GM18502 (cell line): ENCODE results near the gene U2AF1.
"Not testable (repeated sequence)": the region's sequence is repeated elsewhere in the genome, so short reads cannot be mapped to it uniquely, and the experiment has no call there.

Source experiments
- ATAC-seq: cut with Tn5 transposase; IDR thresholded peaks from one replicate; pipeline ENCODE4 v1.9.1; 2021; ENCODE audit warnings: mild to moderate bottlenecking; ENCODE audit not compliant: unreplicated experiment, poor library complexity

Gene U2AF1

GRCh38 chr21:43106965-43107793 is at the start of gene U2AF1:
Gene U2AF1 (minus strand): TSS chr21:43107570. CDS start chr21:43107494, 76 bp downstream.
- peak; percentile 79 for ATAC-seq

DNA sequence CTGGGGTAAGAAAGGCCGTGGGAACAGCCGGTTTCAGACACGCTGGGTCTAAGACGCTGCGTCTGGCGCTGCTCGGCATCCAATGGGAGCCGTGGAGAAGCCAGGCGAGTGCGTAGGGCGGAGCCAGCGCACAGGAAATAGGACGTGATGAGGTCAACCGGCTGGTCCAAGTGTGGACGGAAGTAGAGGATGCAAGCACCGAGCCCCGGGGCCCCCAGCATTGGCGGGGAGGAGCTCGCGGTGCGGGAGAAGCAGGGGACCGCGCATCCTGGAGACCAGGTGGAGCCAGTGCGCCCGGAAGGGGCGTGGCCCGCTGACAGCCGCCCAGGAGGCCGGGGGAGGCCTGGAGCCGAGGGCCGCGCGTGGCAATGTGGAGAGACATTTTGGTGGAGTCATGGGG is 46.2 kb upstream of the U2AF1 start:
- ATAC-seq = not testable (repeated sequence)

GRCh38 chr21:43149344-43149743 is 42.0 kb upstream of the U2AF1 start:
- ATAC-seq = not testable (repeated sequence)

DNA sequence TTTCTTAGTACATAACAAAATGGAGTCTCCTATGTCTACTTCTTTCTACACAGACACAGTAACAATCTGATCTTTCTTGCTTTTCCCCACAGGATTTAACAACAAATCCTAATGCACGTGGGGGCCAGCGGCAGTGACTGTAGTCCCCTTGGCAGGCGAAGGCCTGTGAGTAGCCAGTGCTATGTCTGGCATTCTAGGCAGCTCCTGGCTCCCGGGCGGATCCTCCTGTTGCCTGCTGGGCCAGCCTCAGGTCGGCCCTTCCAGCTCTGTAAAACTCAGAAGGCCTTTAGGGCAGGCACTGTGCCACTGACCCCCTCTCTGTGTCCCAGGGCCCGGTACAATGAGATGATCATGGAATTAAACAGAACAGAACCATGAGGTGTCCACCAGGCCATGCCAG is 40.6 kb upstream of the U2AF1 start:
- not testable (repeated sequence) for ATAC-seq

GRCh38 chr21:43146637-43147036 is 39.3 kb upstream of the U2AF1 start:
- ATAC-seq = not testable (repeated sequence)

DNA sequence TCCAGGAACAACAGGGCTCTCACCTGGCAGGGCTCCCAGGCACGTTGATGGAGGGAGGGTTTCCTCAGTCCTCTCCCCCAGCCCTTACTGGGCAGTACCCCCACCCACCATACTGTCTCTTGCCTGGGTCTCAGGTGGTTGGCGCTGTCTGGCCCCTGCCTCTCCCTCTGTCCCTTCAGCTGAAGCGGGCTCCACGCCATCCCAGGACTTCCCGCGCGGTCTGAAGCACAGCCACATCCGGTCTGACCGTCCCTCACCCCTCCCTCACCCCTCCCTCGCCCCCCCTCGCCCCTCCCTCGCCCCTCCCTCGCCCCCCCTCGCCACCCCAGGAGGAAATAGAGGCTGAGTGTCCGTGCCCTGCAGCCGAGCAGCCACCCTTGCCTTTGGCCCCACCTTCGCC is 34.0 kb upstream of the U2AF1 start:
- ATAC-seq = not testable (repeated sequence)

DNA sequence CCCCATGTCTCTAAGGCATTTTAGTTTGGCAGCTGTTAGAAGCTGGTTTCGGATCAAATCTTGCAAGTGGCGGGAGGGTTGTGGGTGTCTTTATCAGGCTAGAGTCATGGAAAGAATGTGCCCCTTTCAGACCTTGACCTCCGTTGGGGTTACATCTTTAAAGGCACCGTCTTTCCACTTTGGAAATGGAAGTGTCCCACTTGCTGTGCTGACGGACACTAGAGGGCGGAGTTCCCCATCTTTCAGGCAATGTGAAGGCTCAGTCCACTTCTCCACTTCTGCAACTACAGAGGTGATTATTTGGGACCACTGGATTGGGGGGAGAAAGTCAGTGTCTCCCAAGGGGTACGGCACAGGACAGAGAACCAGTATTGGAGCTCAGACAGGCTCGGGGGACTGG is 31.6 kb upstream of the U2AF1 start:
- ATAC-seq = not testable (repeated sequence)

- ATAC-seq = not testable (repeated sequence)
These were observed 27.1 kb upstream of the U2AF1 start for GRCh38 chr21:43134520-43134919.

DNA sequence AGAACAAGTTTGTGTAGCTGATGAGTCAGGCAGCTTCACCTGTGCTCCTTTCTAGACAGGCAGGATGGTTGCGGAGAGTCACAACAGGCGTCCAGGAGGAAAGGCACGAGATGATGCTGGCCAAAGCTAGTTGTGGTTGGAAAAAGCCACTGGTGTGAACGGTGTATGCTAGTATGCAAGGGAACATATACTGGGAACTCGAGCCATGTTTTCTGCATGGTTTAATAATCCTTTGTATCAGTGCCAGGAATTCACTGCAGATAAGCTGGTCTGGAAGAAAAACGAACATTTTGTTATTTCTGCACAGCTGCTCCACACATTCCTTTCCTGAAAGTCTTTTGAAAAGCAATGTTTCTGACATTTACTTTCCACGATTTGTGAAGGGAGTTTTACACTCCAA is 22.7 kb upstream of the U2AF1 start:
- not testable (repeated sequence) for ATAC-seq

DNA sequence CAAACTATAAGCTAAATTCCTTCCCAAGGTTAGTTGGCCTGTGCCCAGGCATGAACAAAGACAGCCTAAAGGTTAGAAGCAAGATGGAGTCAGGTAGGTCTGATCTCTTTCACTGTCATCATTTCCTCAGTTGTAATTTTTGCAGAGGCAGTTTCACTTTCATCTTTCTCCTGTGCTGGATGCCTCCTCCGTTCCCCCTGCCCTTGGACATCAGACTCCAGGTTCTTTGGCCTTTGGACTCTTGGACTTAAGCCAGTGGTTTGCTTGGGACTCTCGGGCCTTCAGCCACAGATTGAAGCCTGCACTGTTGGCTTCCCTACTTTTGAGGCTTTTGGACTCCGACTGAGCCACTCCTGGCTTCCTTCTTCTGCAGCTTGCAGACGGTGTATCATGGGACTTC is 8.6 kb upstream of the U2AF1 start:
- ATAC-seq = not testable (repeated sequence)

DNA sequence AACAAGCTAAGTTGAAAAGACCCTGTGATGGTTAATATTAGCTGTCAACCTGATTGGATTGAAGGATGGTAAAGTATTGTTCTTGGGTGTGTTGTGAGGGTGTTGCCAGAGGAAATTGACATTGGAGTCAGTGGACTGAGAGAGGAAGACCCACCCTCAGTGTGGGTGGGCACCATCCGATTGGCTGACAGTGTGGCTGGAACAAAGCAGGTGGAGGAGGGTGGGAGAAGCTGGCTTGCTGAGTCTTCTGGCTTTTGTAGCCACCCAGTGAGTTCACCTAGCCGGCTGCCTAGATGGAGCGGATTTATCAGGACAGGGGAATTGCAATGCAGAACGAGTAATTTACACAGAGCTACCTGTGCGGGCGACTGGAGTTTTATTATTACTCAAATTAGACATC is 7.1 kb upstream of the U2AF1 start:
- ATAC-seq = not testable (repeated sequence)

DNA sequence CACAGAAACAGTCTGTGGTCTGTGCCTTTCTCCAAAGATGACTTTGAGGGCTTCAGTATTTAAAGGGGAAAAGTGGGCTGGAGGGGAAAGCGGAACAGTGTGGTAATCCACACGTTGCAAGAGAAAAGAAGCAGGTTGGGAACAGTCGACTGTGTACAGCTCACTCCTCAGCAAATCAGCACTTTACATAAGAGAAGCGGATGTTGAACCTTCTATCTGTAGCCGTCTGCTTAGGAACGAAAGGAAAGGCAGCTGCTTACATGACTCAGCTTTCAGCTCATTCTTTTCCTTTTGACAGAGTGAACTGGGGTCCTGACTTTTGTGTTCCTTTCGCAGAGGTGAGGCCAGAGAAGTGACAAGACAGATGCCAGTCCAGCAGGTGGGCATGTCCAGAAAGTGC is 1.6 kb upstream of the U2AF1 start:
- ATAC-seq = not testable (repeated sequence)

GRCh38 chr21:43108177-43108576 is 807 bp upstream of the U2AF1 start:
- ATAC-seq = not testable (repeated sequence)

- not testable (repeated sequence) for ATAC-seq
These were observed 396 bp upstream of the U2AF1 start for GRCh38 chr21:43107794-43108137.

DNA sequence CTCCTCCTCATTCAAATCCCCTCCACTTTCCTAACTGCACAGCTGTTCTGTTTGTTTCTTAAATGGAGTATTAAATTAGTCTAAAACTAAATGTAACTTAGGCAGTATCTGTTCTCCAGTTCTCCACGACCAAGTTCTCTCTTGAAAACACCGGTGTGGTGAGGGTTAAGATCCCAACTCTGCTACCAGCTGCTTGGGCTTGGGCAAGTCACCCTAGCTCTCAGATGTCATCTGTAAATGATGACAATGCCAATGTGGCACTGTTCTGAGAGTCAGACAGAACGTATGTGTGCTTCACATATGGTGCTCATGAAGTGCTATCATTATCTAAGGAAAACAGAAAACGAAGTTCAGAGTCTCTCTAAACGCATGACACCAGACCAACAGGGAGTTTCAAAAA is 2.7 kb downstream of the U2AF1 start:
- not testable (repeated sequence) for ATAC-seq

GRCh38 chr21:43102281-43102680 is 5.1 kb downstream of the U2AF1 start:
- ATAC-seq = not testable (repeated sequence)

GRCh38 chr21:43101676-43102075 is 5.7 kb downstream of the U2AF1 start:
- ATAC-seq = not testable (repeated sequence)

DNA sequence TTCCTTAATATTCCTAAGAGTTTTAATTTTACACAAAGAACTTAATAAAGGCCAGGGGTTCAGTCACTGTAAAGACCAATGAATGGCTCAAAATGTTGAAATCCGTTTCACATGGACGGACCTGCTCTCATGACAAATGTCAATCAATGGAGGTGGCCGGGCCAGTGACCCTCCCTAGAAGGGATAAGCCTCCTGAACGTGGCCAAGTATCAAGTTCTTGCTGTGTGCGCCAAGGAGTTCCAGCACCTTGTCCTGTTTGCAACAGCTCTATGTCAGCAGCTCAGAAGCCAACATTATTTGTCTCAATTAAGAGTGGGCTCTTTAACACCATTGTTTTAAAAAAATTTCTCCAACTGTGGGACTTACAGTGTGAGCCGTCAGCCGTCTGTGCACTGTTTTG is 6.4 kb downstream of the U2AF1 start:
- not testable (repeated sequence) for ATAC-seq

GRCh38 chr21:43091979-43092614 is 15.3 kb downstream of the U2AF1 start:
- ATAC-seq = not testable (repeated sequence)

DNA sequence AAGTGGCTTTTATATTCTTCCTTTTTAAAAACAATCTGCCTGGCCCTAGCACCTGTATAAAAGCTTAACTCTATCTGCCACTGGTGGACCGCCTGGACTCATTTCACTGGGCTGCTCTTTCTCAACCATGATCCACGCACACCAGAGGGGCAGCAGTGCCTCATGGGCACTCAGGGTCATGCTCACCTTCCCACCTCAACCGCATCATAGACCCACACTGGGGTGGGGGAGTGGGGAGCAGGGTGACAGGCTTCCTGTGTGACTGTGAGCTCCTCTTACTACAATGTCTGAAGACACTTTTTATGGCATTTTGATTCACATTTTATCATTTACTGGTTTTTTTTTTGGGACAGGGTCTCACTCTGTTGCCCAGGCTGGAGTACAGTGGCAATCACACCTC is 16.4 kb downstream of the U2AF1 start:
- ATAC-seq = not testable (repeated sequence)

DNA sequence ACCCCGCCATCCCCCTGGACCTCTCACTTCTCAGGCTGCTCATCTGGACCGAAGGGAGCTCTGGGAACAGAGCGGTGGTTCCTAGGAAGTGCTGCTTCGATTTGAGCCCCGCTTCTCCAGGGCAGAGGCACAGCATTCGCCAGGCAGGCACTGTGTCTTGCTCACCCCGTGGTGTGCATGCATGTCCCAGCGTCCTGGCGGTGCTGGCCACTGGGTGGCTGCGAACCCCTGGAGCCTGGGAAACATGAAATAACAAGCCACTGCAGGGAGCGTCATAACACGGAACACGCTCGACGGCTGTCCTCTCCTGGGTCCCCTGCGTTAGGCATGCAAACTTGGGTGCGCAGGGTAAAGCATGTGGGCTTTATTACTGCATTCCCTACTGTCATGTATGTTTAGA is 17.9 kb downstream of the U2AF1 start:
- ATAC-seq = not testable (repeated sequence)
